ENCODE data around the gene SRSF5. TPM values are rescaled to one million over a fixed set of nuclear protein-coding genes. Genes with fewer than 3 reads are reported as not detected.
"Not testable (repeated sequence)": the region's sequence is repeated elsewhere in the genome, so short reads cannot be mapped to it uniquely, and the experiment has no call there.

The SRSF5 gene
- total RNA-seq: 180 TPM
- 450 TPM for polyA plus RNA-seq

DNA sequence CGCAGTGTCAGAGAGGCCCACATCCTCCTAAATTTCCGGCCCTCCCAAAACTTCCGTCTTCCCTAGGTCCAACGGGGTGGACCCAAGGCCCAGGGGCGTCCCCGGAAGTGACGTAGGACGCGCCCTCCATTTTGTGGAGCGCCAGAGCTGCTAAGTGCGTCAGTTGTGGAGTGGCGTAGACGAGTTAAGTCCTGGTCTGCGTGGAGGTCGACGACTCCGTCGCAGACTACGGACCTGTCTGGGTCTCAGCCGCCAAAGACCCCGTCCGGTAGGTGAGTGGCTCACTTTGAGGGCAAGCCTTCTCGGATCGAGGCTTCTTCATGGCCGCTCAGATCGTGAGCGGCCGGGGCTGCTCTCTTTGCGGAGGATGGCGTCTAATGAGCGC lies at the start of gene SRSF5:
TSS of gene SRSF5 (plus strand) at position 159 of the 385 bp plus-strand sequence. CDS start 1,015 bp downstream, outside the sequence.
- WGBS: under 1% methylated on average over 31 of the region's 31 CpGs
- peaks cover 2% of the 10 kb centered on the region for H3K4me1 ChIP-seq (ENCODE audit: insufficient read depth)
- DNase-seq (ENCODE audit: extremely low spot score): peak; percentile 94
- H3K27ac ChIP-seq (ENCODE audit: low read depth): peak within 1 kb of the TSS; percentile 99
- peaks cover 2% of the 10 kb centered on the region for H3K36me3 ChIP-seq (ENCODE audit: insufficient read depth)
- peak within 1 kb of the TSS; percentile 73 for H3K4me3 ChIP-seq (ENCODE audit: low read depth, low read length)

DNA sequence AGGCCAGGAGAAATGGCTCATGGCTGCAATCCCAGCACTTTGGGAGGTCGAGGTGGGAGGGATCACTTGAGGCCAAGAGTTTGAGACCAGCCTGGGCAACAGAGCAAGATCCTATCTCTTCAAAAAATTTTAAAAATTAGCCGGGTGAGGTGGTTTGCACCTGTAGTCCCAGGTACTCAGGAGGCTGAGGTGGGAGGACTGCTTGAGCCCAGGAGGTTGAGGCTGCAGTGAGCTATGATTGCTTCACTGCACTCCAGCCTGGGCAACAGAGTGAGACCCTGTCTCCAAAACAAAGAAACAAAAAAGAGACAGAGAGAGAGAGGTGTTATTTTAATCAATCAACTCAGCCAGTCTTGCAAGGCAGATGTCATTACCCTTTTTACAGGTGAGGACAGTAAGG lies 48.3 kb upstream of the SRSF5 start:
- 89% methylated on average over 2 of the region's 2 CpGs for WGBS
- not testable (repeated sequence) for H3K36me3 ChIP-seq (ENCODE audit: insufficient read depth); H3K27ac ChIP-seq (ENCODE audit: low read depth); H3K4me3 ChIP-seq (ENCODE audit: low read depth, low read length); H3K4me1 ChIP-seq (ENCODE audit: insufficient read depth); DNase-seq (ENCODE audit: extremely low spot score)

DNA sequence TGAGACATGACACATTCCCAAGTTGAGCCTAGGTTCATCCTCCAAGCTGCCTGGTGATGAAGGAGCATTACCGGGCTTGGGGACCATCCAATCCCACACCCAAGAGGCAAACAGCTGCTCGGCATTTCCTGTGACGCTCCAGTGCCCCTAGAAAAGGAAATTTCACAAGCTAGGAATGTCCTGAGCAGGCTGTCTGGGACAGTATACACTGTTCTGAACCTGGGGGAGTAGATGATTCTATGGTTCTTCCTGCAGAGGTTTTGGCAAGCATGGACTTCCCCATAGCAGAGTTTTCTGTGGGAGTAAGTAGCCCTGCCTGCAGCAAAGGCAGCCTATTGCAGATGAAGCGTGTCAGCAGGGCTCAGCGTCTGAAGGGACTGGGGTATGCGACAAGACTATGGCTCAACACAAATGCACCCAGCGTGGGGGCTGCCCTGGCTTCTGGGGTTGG lies 47.4 kb upstream of the SRSF5 start:
- Histone ChIP-seq H3K27ac (ENCODE audit: low read depth) (no peak overlapping the region), H3K36me3 (ENCODE audit: insufficient read depth) (no peaks in the 10 kb centered on the region), H3K4me1 (ENCODE audit: insufficient read depth) (peaks cover 2% of the 10 kb centered on the region), H3K4me3 (ENCODE audit: low read depth, low read length) (no peak overlapping the region)
- 48% methylated on average over 7 of the region's 7 CpGs for WGBS
- no peak for DNase-seq (ENCODE audit: extremely low spot score)

DNA sequence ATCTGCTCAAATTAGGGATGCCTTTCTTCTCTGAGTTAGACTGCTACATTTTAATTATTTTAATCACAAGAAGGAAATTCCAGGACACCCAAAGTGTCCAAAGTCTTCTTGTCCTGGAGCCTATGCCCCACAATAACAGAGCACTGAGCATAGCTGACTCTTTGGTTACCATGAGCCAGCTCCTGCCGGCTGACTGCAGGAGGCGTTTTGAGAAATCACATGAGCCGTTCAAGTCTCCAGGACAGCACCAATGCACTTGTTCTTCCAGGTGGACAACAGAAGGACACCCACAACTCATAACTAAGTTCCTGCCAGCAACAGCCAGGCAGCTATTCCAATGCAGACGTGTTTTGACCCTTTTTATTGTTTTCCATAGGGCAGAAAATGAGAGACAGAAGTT lies 46.0 kb upstream of the SRSF5 start:
- DNase-seq (ENCODE audit: extremely low spot score): no peak
- Histone ChIP-seq H3K4me1 (ENCODE audit: insufficient read depth) (peaks cover 2% of the 10 kb centered on the region), H3K36me3 (ENCODE audit: insufficient read depth) (no peaks in the 10 kb centered on the region), H3K27ac (ENCODE audit: low read depth) (no peak overlapping the region), H3K4me3 (ENCODE audit: low read depth, low read length) (no peak overlapping the region)
- 83% methylated on average over 4 of the region's 4 CpGs for WGBS

DNA sequence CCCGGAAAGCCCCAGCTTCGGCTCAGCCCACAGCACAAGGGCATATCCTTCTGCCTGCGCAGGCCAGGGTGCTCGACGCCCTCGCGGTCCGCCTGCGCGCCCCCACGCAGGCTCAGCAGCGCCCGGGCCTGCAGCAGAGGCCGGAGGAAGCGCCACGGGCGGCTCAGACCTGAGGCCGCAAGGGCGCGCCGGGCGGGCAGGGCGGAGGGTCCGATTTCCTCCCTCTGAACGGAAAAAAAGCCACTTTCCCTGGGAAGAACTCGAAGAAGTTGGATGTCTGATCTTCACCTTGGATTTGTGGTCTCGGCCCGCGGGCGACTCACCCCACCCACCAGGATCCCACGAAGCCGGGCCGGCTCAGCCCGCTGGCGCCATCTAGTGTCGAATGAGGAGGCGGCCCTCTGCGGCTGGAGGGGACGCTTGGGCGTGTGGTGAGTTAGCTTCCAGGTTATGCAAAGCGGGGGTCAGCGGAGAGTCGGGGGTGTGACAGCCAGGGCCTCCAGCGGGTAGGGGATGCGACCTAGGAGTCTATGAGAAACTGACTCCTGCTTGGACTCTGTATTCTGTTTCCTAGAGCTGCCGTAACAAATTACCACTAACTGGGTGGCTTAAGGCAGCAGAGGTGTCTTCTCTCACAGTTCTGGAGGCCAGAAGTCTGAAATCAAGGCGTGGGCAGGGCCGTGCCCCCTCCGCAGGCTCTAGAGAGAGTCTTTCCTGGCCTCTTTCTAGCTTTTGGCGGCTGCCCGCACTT lies 40.0 kb upstream of the SRSF5 start:
- H3K4me1 ChIP-seq (ENCODE audit: insufficient read depth): no peaks in the 10 kb centered on the region
- peak overlapping the region; percentile 24 for H3K4me3 ChIP-seq (ENCODE audit: low read depth, low read length)
- WGBS: 9% methylated on average over 51 of the region's 51 CpGs
- H3K36me3 ChIP-seq (ENCODE audit: insufficient read depth): no peaks in the 10 kb centered on the region
- H3K27ac ChIP-seq (ENCODE audit: low read depth): no peak overlapping the region
- DNase-seq (ENCODE audit: extremely low spot score): no peak

DNA sequence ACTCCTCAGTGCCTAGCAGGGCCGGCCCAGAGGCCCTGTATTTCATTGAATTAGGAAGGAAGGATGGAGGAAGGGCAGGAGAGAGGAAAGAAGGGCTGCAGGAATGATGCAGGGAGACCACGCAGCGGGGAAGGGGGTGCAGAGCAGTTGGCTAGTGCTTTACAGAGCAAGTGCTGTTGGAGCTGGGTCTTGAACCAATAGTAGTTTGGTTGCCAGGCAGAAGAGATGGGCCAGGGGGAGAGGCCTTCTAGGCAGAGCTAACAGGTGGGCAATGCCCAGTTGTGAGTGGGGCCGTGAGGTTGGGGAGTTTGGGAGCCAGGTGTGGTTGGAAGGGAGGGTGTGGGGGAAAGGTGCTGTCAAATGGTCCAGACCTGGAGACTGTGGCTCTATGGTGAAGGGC lies 39.1 kb upstream of the SRSF5 start:
- Histone ChIP-seq H3K4me1 (ENCODE audit: insufficient read depth) (no peaks in the 10 kb centered on the region), H3K27ac (ENCODE audit: low read depth) (no peak overlapping the region), H3K4me3 (ENCODE audit: low read depth, low read length) (no peak overlapping the region), H3K36me3 (ENCODE audit: insufficient read depth) (no peaks in the 10 kb centered on the region)
- DNase-seq (ENCODE audit: extremely low spot score): no peak
- 90% methylated on average over 4 of the region's 4 CpGs for WGBS

DNA sequence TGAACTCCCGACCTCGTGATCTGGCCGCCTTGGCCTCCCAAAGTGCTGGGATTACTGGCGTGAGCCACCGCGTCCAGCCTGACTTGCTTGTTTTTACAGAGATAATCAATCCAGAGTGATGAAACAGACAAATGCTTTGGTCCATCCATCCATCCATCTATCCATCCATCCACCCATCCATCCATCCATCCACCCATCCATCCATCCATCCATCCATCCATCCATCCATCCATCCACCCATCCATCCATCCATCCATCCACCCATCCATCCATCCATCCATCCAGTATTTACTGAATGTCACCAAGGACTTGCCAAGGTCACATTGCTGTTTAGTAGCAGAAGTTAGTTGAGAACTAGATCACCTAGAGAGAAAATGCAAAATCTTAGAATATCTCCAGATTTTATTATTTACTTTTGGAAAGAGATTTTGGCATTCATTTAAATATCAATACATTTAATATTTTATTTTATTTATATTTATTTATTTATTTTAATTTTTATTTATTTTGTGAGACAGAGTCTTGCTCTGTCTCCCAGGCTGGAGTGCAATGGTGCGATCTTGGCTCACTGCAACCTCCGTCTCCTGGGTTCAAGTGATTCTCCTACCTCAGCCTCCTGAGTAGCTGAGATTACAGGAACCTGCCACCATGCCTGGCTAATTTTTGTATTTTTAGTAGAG lies 34.9 kb upstream of the SRSF5 start:
- WGBS: 93% methylated on average over 8 of the region's 8 CpGs
- not testable (repeated sequence) for DNase-seq (ENCODE audit: extremely low spot score); H3K4me1 ChIP-seq (ENCODE audit: insufficient read depth); H3K4me3 ChIP-seq (ENCODE audit: low read depth, low read length); H3K27ac ChIP-seq (ENCODE audit: low read depth); H3K36me3 ChIP-seq (ENCODE audit: insufficient read depth)

DNA sequence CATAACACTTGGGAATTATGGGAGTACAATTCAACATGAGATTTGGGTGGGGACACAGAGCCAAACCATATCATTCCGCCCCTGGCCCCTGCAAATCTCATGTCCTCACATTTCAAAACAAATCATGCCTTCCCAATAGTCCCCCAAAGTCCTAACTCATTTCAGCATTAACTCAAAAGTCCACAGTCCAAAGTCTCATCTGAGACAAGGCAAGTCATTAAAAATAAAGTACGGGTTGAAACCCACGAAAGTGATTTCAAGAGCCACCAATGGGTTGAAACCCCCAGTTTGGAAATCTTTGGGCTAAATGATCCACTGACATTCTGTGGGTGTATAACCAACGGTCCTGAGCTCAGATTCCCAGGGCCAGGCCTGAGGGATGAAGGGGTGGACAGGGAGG lies 30.5 kb upstream of the SRSF5 start:
- not testable (repeated sequence) for H3K36me3 ChIP-seq (ENCODE audit: insufficient read depth); H3K4me3 ChIP-seq (ENCODE audit: low read depth, low read length); H3K4me1 ChIP-seq (ENCODE audit: insufficient read depth); DNase-seq (ENCODE audit: extremely low spot score); H3K27ac ChIP-seq (ENCODE audit: low read depth)
- WGBS: 78% methylated on average over 4 of the region's 4 CpGs

DNA sequence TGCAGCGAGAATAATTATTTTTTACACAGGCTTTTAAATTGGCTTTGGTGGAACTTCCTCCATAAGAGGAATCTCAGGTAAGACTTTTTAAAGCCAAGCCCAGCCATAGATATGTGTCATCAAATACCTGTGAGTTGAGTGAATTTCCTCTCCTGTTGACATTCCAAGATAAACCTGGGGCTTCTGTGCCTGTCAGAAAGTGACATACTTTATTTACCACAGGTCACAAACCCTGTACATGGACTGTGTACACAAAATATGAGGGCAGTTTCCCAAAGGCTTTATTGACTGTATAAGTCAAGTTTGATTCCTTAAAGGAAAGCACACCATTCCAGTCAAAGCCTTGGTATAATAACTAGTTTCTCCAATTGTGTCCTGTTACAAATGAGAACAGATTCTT lies 25.9 kb upstream of the SRSF5 start:
- no peak for DNase-seq (ENCODE audit: extremely low spot score)
- no peaks in the 10 kb centered on the region for H3K4me1 ChIP-seq (ENCODE audit: insufficient read depth)
- no peaks in the 10 kb centered on the region for H3K36me3 ChIP-seq (ENCODE audit: insufficient read depth)
- 93% methylated on average over 1 of the region's 1 CpG for WGBS
- no peak overlapping the region for H3K27ac ChIP-seq (ENCODE audit: low read depth)
- H3K4me3 ChIP-seq (ENCODE audit: low read depth, low read length): no peak overlapping the region

DNA sequence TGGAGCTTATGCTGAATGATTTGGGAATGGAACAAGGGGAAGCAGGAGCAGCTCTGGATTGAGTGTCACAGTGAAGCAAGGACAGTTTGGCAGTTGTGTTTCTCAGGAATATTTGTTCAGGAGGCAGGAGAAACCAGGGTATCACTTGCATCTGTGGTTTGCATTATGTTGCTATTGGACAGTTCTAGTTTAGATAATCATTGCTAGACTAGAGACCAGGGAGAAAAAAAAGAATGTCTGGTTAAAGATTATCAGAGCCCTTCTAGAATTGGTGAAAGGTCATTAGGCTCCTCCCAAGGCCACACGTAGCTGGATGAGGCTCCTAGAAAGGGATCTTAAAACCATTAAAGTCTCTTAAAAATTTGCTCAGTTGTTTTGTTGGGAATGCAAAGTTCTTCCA lies 17.0 kb upstream of the SRSF5 start:
- Histone ChIP-seq H3K36me3 (ENCODE audit: insufficient read depth) (no peaks in the 10 kb centered on the region), H3K4me1 (ENCODE audit: insufficient read depth) (no peaks in the 10 kb centered on the region), H3K4me3 (ENCODE audit: low read depth, low read length) (no peak overlapping the region), H3K27ac (ENCODE audit: low read depth) (no peak overlapping the region)
- WGBS: 57% methylated on average over 1 of the region's 1 CpG
- no peak for DNase-seq (ENCODE audit: extremely low spot score)

DNA sequence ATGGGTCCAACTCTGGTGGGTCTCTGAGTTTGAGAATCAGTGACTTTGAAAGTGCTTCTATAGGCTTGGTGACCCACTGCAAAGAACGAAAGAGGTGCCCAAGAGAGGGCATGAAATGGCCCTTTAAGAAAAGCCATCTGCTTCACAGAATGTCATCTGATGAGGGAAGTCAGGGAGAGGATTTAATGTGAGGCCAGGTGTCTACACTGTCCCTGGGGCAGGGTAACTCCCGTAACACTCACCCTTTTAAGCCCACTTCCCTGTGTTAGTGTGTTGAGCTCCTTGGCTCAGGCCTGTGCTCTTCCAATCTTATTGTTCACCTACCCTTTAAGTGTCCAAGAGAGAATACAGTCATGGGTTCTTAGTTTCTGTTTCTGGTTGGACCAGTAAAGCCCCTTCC lies 16.4 kb upstream of the SRSF5 start:
- 91% methylated on average over 2 of the region's 2 CpGs for WGBS
- Histone ChIP-seq H3K4me3 (ENCODE audit: low read depth, low read length) (no peak overlapping the region), H3K27ac (ENCODE audit: low read depth) (no peak overlapping the region), H3K36me3 (ENCODE audit: insufficient read depth) (no peaks in the 10 kb centered on the region), H3K4me1 (ENCODE audit: insufficient read depth) (no peaks in the 10 kb centered on the region)
- DNase-seq (ENCODE audit: extremely low spot score): no peak

DNA sequence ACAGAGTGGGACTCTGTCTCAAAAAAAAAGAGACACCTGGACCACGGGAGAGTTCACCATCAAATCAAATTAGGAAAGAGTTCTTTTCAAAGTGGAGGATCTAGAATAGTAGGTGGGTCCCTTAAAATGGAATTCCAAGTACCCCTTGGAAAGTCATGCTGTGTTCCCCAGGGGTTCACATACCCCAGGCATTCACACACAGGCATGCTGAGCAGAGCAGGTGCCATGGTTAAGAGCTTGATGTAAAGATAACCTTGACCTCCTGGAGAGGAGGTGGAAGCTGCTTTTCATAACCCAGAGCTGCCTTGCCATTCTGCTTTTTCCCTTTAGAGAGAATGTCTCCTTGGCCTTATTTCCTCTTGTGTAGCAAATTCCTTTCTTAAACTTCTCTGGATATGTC lies 14.2 kb upstream of the SRSF5 start:
- no peak for DNase-seq (ENCODE audit: extremely low spot score)
- Histone ChIP-seq H3K36me3 (ENCODE audit: insufficient read depth) (no peaks in the 10 kb centered on the region), H3K27ac (ENCODE audit: low read depth) (no peak overlapping the region), H3K4me1 (ENCODE audit: insufficient read depth) (no peaks in the 10 kb centered on the region), H3K4me3 (ENCODE audit: low read depth, low read length) (no peak overlapping the region)
- WGBS: 49% methylated on average over 1 of the region's 1 CpG

DNA sequence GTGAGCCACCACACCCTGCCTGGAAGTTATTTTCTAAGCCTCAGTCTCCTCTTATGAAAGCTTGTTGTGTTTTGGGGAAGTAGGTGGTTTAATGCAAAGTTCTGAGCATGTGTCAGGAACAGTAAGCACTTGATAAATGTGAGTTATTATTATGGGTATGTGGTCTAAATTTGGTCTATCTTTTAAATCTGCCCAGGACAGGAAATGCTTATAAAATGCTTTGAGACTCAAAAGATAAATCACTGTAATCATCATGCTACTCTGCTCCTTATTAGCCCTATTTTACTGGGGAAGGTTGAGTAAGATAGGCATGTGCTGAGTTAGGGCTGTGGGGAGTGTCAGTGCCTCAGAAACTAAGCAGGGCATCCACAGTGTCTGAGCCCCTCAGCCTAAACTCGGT lies 13.1 kb upstream of the SRSF5 start:
- Histone ChIP-seq H3K4me3 (ENCODE audit: low read depth, low read length) (no peak overlapping the region), H3K4me1 (ENCODE audit: insufficient read depth) (no peaks in the 10 kb centered on the region), H3K27ac (ENCODE audit: low read depth) (no peak overlapping the region), H3K36me3 (ENCODE audit: insufficient read depth) (no peaks in the 10 kb centered on the region)
- 68% methylated on average over 1 of the region's 1 CpG for WGBS
- DNase-seq (ENCODE audit: extremely low spot score): no peak

DNA sequence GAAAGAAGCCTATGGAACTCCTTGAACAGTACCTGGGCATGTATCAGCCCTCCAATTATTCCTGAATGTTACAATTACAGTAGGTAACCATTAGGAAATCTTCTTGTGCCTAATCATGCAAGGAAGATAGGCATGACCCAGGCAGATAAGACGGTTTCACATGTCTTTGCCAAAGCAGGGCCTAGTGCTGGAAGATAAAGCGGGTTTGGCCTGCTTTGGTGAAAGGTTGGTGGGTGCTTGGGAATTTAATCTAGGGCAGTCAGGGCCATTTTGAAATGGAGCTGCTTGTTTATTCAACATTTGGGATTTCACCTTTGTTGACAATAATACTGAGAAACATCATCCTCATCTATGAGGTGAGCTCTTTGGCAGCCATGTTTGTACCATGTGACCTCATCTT lies 12.5 kb upstream of the SRSF5 start:
- Histone ChIP-seq H3K4me3 (ENCODE audit: low read depth, low read length) (no peak overlapping the region), H3K36me3 (ENCODE audit: insufficient read depth) (no peaks in the 10 kb centered on the region), H3K27ac (ENCODE audit: low read depth) (no peak overlapping the region), H3K4me1 (ENCODE audit: insufficient read depth) (no peaks in the 10 kb centered on the region)
- WGBS: 67% methylated on average over 2 of the region's 2 CpGs
- DNase-seq (ENCODE audit: extremely low spot score): no peak
